Subcutaneous adipose tissue (tissue), 4 donors: Measurements from ENCODE around the gene LRRC8D. TPM values are rescaled to one million over a fixed set of nuclear protein-coding genes. Genes with fewer than 3 reads are reported as not detected.

Experiments used
- CTCF ChIP-seq: fragments of 450-650 bp; IDR thresholded peaks from one replicate; pipeline ENCODE4 v1.5.1; 2016; ENCODE audit warnings: low read depth, mild to moderate bottlenecking, control low read depth, antibody characterized with exemption, moderate library complexity
- total RNA-seq, 4 donors: library from RNA; depleted of rRNA; stranded (reverse); fragments of >200 nt; gene quantifications; one replicate each; pipeline ENCODE4 v1.1.0, GENCODE V29; 2016

Gene LRRC8D
- total RNA-seq, 4 donors from 2014 or later: 7.5 to 12.4 (median 9.2) TPM

GRCh38 chr1:89877756-89878155, 56.9 kb downstream of the LRRC8D start:
- TF ChIP-seq CTCF: no peak

- TF ChIP-seq CTCF: no peak
Observed at GRCh38 chr1:89878256-89878655, 57.4 kb downstream of the LRRC8D start.

GRCh38 chr1:89880679-89881078, 59.8 kb downstream of the LRRC8D start:
- TF ChIP-seq CTCF: no peak

- no peak for TF ChIP-seq CTCF
Observed at GRCh38 chr1:89881415-89882058, 60.7 kb downstream of the LRRC8D start.

- TF ChIP-seq CTCF: no peak
Observed at GRCh38 chr1:89882348-89883029, 61.7 kb downstream of the LRRC8D start.

- TF ChIP-seq CTCF: no peak
Observed at GRCh38 chr1:89883030-89883379, 62.2 kb downstream of the LRRC8D start.

- no peak for TF ChIP-seq CTCF
Observed at GRCh38 chr1:89884718-89885596, 64.1 kb downstream of the LRRC8D start.
